Uterus (tissue), 4 donors: Measurements from ENCODE around the gene LAYN. TPM values are rescaled to one million over a fixed set of nuclear protein-coding genes. Genes with fewer than 3 reads are reported as not detected.

Experiments
- DNase-seq, 2 donors: peaks; one replicate each; pipeline ENCODE4 v3.0.0-alpha.2; 2019 to 2020
- H3K27ac ChIP-seq, 2 donors: fragments of 200-600 bp; sonication (generic); 1 replicate in 1 of 2; 2 replicates in 1 of 2; pipeline ENCODE4 v1.5.1; 2016 to 2018
- H3K27me3 ChIP-seq, 2 donors: fragments of 200-600 bp; sonication (generic); one replicate each; pipeline ENCODE4 v1.5.1; 2018 to 2019; ENCODE audit warnings: control low read depth in 1 of 2
- H3K36me3 ChIP-seq, 2 donors: fragments of 200-600 bp; sonication (generic); one replicate each; pipeline ENCODE4 v1.5.1; 2019; ENCODE audit warnings: control low read depth in 1 of 2
- H3K4me1 ChIP-seq, 2 donors: fragments of 200-600 bp; sonication (generic); one replicate each; pipeline ENCODE4 v1.5.1; 2018 to 2019; ENCODE audit warnings: control low read depth in 1 of 2
- H3K4me3 ChIP-seq, 2 donors: fragments of 200-600 bp; sonication (generic); 1 replicate in 1 of 2; 2 replicates in 1 of 2; pipeline ENCODE4 v1.5.1; 2018 to 2019; ENCODE audit warnings: mild to moderate bottlenecking in 1 of 2
- H3K9me3 ChIP-seq, 2 donors: fragments of 200-600 bp; sonication (generic); one replicate each; pipeline ENCODE4 v1.5.1; 2019; ENCODE audit warnings: control low read depth in 1 of 2
- POLR2A ChIP-seq, 2 donors: fragments of 450-650 bp; IDR thresholded peaks; one replicate each; pipeline ENCODE4 v1.6.1; 2016; ENCODE audit warnings: antibody characterized with exemption in 2 of 2, mild to moderate bottlenecking in 1 of 2, moderate library complexity in 1 of 2
- intact Hi-C: fragments of 100-400 bp; cut with DNase I; formaldehyde crosslinking; loops from one replicate; pipeline ENCODE4 v1.15.1; 2023; ENCODE audit warnings: low total_unique reads
- total RNA-seq, 4 donors: library from RNA; depleted of rRNA in 3 of 4; stranded (reverse); fragments of >200 nt in 3 of 4; gene quantifications; one replicate each; pipeline versions ENCODE4 v1.1.0 to v1.2.4, GENCODE V29; 2014 to 2023
- TF ChIP-seq, protein P1 (sequence below), 4 experiments: fragments of 200-600 bp in 2 of 4; fragments of 450-650 bp in 2 of 4; sonication (generic) in 2 of 4; IDR thresholded peaks; one replicate each; pipeline ENCODE4 v1.5.1; 2016 to 2019; ENCODE audit warnings: antibody characterized with exemption in 4 of 4, mild to moderate bottlenecking in 2 of 4, moderate library complexity in 1 of 4
- donor health status: DM: yes; HTN: yes; CAD: no.

Gene LAYN
- total RNA-seq, 4 donors from 2014 or later: 8.5 to 58.2 (median 37.1) TPM

- Histone ChIP-seq H3K27me3 (no peaks in the 10 kb centered on the region), H3K4me3 (no peak overlapping the region), H3K27ac (peak overlapping the region in 1 of 2 donors; percentile 50), H3K36me3 (no peaks in the 10 kb centered on the region), H3K9me3 (no peaks in the 10 kb centered on the region), H3K4me1 (no peaks in the 10 kb centered on the region)
- TF ChIP-seq POLR2A (IDR thresholded peaks at IDR 0.05): no peak
- TF ChIP-seq, protein P1, sequence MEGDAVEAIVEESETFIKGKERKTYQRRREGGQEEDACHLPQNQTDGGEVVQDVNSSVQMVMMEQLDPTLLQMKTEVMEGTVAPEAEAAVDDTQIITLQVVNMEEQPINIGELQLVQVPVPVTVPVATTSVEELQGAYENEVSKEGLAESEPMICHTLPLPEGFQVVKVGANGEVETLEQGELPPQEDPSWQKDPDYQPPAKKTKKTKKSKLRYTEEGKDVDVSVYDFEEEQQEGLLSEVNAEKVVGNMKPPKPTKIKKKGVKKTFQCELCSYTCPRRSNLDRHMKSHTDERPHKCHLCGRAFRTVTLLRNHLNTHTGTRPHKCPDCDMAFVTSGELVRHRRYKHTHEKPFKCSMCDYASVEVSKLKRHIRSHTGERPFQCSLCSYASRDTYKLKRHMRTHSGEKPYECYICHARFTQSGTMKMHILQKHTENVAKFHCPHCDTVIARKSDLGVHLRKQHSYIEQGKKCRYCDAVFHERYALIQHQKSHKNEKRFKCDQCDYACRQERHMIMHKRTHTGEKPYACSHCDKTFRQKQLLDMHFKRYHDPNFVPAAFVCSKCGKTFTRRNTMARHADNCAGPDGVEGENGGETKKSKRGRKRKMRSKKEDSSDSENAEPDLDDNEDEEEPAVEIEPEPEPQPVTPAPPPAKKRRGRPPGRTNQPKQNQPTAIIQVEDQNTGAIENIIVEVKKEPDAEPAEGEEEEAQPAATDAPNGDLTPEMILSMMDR (IDR thresholded peaks at IDR 0.05): no peak
- DNase-seq: no peak
- intact Hi-C loops: no loop called here
These were observed 20.3 kb downstream of the LAYN start for GRCh38 chr11:111560800-111561199.

DNA sequence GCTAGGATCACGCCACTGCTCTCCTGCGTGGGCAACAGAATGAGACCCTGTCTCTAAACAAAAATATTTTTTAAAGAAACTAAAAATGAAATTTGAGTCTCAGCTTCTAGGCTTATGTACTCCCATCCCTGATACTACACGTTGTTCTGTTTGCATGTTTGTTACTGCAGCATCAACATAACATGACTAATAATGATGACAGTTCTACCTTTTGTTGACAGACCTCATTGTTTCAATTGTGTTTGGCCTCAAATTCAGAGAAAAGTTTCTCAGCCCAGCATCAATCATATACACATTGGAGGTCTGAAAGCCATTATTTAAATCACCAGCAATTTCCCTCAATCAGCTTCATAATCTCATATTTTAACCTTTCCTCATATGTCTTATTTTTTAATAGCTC lies 20.8 kb downstream of the LAYN start:
- no peaks in the 10 kb centered on the region for H3K27me3 ChIP-seq
- peak overlapping the region; percentile 18 to 50 for H3K27ac ChIP-seq
- no peaks in the 10 kb centered on the region for H3K9me3 ChIP-seq
- no peak overlapping the region for H3K4me3 ChIP-seq
- intact Hi-C loops: no loop called here
- no peaks in the 10 kb centered on the region for H3K36me3 ChIP-seq
- H3K4me1 ChIP-seq: no peaks in the 10 kb centered on the region
- DNase-seq: no peak
- TF ChIP-seq POLR2A (IDR thresholded peaks at IDR 0.05): no peak
- TF ChIP-seq, protein P1 (IDR thresholded peaks at IDR 0.05): no peak

GRCh38 chr11:111561791-111562325 lies 21.3 kb downstream of the LAYN start:
- intact Hi-C loops: no loop called here
- H3K36me3 ChIP-seq: no peaks in the 10 kb centered on the region

DNA sequence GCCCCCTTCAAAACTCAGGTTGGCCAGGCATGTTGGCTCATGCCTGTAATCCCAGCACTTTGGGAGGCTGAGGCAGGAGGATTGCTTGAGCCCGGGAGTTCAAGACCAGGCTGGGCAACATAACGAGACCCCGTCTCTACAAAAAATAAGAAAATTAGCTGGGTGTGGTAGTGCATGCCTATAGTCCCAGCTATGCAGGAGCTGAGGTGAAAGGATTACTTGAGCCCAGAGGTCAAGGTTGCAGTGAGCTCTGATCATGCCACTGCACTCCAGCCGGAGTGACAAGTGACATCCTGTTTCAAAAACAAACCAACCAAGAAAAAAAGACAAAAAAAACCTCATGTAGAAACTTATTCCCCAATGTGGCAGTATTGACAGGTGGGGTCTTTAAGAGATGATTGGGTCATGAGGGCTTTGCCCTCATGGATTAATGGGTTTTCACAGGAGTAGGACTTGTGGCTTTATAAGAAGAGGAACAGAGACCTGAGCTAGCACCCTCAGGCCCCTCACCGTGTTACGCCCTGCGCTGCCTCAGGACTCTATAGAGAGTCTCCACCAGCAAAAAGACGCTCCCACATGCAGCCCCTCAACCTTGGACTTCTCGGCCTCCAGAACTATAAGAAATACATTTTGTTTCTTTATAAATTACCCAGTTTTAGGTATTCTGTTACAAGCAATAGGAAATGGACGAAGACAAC lies 22.3 kb downstream of the LAYN start:
- no peaks in the 10 kb centered on the region for H3K27me3 ChIP-seq
- peak overlapping the region; percentile 18 to 50 for H3K27ac ChIP-seq
- TF ChIP-seq, protein P1 (IDR thresholded peaks at IDR 0.05): no peak
- TF ChIP-seq POLR2A (IDR thresholded peaks at IDR 0.05): no peak
- H3K4me3 ChIP-seq: no peak overlapping the region
- no peak for DNase-seq
- no peaks in the 10 kb centered on the region for H3K9me3 ChIP-seq
- no peaks in the 10 kb centered on the region for H3K4me1 ChIP-seq
- intact Hi-C loops: no loop called here
- H3K36me3 ChIP-seq: no peaks in the 10 kb centered on the region

More at GRCh38 chr11:111561791-111562325, 21.3 kb downstream of the LAYN start:
- no peak for TF ChIP-seq POLR2A (IDR thresholded peaks at IDR 0.05)
- TF ChIP-seq, protein P1 (IDR thresholded peaks at IDR 0.05): no peak
- Histone ChIP-seq H3K9me3 (no peaks in the 10 kb centered on the region), H3K4me1 (no peaks in the 10 kb centered on the region), H3K4me3 (no peak overlapping the region), H3K27me3 (no peaks in the 10 kb centered on the region), H3K27ac (peak overlapping the region; percentile 18 to 50)
- DNase-seq: no peak

DNA sequence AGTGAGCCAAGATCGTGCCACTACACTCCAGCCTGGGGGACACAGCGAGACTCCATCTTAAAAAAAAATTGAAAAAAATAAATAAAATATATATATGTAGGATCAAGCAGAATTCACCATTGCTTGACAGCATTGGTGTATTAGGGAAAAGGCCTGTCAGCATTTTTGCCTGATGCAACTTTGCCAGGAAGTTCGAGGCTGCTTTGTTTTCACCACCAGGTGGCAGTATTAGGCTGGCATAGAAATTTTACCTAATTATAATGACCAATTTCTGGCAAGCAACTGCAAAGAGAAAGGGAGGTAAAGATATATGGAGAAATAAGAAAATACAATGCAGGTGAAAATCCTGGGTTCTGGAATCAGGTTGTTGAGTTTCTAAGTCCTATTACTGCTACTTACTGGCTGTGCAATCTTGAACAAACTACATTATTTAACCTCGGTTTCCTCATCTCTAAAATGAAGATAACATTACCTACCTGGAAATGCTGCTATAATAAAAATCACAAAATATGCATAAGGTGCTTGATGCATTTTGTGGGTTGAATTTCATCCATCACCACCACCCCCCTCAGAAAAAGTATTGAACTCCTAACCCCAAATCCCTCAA lies 24.7 kb downstream of the LAYN start:
- TF ChIP-seq, protein P1 (IDR thresholded peaks at IDR 0.05): peak; percentile 82 to 93 (median 85)
- TF ChIP-seq POLR2A (IDR thresholded peaks at IDR 0.05): no peak
- H3K27ac ChIP-seq: no peak overlapping the region
- H3K4me1 ChIP-seq: no peaks in the 10 kb centered on the region
- H3K4me3 ChIP-seq: no peak overlapping the region
- DNase-seq: peak; percentile 68 to 75
- H3K27me3 ChIP-seq: no peaks in the 10 kb centered on the region
- H3K9me3 ChIP-seq: no peaks in the 10 kb centered on the region
- no peaks in the 10 kb centered on the region for H3K36me3 ChIP-seq
- intact Hi-C loops: no loop called here
